Measurements from ENCODE around the gene CARS1.

DNA sequence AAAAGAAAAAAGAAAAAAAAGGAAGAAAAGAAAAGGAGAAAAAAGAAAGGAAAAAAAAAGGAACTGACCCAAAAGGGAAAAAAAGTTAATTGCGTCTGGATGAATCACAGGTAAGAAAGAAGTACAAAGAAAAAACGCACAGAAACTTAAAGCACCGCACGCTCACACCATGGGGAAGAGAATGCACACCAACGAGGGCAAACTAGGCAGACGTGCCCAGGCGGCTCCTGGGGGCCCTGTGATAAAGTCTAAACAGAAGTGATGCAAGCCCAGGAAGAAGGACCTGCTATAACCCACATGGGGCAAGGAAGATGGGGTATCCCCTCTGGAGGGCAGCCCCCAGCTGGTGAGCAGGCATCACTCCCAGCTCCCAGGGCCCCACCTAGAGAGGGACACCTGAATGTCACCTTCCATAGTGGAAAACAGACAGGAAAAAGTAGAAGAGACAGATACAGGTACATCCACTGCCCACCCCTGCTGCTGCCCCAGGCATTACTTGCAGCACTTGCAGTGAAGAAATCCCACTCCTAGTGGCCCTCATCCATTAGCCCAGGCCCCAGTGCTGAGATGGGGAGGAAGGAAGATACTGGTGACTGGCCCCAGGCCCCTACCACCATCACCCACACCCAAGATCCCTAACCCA, 94.0 kb downstream of the CARS1 start:
- TF ChIP-seq, protein P1, sequence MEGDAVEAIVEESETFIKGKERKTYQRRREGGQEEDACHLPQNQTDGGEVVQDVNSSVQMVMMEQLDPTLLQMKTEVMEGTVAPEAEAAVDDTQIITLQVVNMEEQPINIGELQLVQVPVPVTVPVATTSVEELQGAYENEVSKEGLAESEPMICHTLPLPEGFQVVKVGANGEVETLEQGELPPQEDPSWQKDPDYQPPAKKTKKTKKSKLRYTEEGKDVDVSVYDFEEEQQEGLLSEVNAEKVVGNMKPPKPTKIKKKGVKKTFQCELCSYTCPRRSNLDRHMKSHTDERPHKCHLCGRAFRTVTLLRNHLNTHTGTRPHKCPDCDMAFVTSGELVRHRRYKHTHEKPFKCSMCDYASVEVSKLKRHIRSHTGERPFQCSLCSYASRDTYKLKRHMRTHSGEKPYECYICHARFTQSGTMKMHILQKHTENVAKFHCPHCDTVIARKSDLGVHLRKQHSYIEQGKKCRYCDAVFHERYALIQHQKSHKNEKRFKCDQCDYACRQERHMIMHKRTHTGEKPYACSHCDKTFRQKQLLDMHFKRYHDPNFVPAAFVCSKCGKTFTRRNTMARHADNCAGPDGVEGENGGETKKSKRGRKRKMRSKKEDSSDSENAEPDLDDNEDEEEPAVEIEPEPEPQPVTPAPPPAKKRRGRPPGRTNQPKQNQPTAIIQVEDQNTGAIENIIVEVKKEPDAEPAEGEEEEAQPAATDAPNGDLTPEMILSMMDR (IDR thresholded peaks at IDR 0.05; ENCODE audit: low read length): no peak
- no peak for TF ChIP-seq EZH2 (optimal IDR thresholded peaks at IDR 0.05; ENCODE audit: low read depth, low read length)
